Islet precursor cell (in vitro differentiated cells): ENCODE results near the gene AIRE.
"Not testable (repeated sequence)": the region's sequence is repeated elsewhere in the genome, so short reads cannot be mapped to it uniquely, and the experiment has no call there.

ENCODE experiments used
- DNase-seq: peaks from one replicate; pipeline ENCODE4 v3.0.0-alpha.2; 2018

AIRE gene

DNA sequence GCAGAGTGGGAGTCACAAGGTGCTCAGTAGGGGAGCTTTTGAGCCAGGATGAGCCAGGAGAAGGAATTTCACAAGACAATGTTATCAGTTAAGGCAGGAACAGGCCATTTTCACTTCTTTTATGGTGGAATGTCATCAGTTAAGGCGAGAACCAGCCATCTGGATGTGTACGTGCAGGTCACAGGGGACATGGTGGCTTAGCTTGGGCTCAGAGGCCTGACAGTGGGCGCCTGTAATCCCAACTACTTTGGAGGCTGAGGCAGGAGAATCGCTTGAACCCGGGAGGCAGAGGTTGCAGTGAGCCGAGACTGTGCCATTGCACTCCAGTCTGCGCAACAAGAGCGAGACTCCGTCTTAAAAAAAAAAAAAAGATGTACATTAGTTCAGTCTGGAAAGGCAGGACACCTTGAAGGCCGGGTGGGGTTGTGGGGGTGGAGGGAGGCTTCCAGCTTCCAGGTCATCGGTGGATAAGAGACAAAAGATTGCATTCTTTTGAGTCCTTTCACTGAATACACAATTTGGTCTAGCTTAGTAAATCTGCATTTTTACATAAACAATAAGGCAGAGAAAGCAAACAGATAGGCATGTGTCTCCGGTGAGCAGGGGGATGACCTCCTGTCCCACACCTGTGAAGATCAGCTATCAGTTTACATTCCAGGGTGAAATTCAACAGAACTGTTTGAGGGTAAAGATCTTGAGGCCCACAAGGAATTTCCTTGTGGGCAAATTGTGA lies 56.2 kb downstream of the AIRE start:
- not testable (repeated sequence) for DNase-seq

DNA sequence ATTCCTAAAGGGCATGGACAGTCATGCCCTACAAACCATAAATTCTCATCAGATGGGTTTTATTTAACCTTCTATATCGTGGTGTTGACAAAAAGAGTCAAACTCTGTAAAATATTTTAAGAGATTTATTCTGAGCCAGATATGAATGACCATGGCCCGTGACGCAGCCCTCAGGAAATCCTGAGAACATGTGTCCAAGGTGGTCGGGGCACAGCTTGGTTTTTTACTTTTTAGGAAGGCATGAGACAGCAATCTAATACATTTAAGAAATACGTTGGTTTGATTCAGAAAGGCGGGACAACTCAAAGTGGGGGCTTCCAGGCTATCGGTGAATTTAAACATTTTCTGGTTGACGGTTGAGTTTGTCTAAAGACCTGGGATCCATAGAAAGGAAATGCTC lies 57.3 kb downstream of the AIRE start:
- not testable (repeated sequence) for DNase-seq

DNA sequence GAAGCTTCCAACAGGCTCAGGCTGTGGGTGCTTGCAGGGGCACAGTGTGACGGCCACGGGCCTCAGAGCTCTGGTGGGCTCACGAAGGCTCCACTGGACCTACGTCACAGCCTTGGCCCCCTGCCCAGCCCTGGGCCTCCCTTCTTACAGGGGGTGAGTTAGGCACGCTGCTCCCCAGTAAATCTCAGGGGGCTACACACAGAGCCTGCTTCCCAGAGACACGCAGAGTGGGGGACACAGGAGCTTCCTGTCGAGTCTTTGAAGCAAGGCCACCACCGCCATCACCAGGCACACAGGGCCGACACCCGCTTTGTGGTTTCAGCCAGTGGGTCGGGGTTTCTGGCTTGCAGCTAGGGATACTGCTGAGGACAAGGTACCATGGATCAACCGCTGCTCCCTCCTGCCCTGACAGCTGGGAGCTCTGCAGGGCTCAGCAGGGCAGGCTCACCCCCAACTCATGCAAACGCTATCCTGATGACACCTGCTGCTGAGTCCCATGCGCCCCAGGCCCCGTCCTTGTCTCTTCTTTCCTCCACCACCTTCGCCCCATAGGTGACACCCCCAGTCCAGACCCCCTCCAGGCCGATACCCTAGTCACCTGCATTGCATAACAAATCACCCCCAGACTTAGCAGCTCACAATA lies 59.0 kb downstream of the AIRE start:
- no peak for DNase-seq

DNA sequence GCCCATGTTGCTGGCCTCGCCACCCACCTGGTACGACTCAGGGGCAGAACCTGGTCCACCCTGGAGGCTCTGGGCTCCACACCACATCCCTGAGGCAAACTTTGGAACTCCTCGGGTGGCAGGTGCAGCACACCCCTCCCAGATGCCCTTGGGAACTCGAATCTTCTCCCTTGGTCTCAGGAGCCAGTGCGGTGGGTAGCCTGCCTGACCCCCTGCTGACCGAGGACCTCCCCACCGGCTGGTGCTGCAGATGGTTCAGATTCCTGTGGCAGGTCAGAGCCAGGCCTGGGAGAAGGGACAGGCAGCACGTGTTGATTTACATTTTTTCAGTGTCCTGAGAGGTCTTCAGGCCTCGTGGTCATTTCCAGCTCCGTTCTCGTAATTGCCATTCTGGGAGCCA lies 59.8 kb downstream of the AIRE start:
- DNase-seq = no peak

DNA sequence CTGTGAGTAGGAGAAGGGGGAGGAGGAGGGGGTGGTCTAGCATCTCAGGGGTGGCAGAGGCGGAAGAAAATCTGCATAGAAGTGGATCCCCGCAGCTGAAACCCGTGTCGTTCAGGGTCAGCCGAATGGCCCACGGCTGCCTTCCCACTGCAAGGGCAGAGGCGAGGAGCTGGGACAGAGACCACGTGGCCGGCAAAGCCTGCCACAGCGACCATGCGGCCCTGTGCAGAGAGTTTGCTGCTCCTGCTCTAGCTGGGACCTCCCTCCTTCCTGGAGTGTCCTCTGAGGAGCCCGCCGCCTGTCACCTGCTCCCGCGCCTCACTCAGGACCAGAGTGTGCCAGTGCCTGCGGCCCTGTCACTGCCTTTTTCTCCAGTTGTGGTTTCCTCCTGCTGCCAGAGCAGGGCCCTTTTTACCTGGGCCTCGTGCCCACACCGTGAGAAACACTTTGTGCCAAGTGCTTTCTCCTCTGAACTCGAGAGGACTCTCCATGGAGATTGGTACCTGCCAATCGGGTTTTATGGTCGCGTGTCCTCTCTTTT lies 62.3 kb downstream of the AIRE start:
- no peak for DNase-seq
